Stimulated activated CD4-positive, alpha-beta T cell treated with anti-CD3 and anti-CD28 coated beads, Interleukin-2, amount 100 ng/mL, for 48 hours (primary cell): Measurements from ENCODE around the gene DCST1.

Experiments used
- DNase-seq, 2 donors: peaks; one replicate each; pipeline ENCODE4 v3.0.0-alpha.2; 2020

Gene DCST1

DNA sequence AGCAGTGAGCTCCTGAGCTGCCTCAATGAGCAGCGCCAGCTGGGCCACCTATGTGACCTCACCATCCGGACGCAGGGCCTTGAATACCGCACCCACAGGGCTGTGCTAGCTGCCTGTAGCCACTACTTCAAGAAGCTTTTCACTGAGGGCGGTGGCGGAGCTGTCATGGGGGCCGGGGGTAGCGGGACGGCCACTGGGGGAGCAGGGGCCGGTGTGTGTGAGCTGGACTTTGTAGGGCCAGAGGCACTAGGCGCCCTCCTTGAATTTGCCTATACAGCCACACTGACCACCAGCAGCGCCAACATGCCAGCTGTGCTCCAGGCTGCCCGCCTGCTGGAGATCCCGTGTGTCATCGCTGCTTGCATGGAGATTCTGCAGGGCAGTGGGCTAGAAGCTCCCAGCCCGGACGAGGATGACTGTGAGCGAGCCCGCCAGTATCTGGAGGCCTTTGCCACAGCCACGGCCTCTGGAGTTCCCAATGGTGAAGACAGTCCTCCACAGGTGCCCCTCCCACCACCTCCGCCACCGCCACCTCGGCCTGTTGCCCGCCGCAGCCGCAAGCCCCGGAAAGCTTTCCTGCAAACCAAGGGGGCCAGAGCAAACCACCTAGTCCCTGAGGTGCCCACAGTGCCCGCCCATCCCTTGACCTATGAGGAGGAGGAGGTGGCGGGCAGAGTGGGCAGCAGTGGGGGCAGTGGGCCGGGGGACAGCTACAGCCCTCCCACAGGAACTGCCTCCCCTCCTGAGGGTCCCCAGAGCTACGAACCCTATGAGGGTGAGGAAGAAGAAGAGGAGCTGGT lies 18.7 kb upstream of the DCST1 start:
- DNase-seq, result no peak

DNA sequence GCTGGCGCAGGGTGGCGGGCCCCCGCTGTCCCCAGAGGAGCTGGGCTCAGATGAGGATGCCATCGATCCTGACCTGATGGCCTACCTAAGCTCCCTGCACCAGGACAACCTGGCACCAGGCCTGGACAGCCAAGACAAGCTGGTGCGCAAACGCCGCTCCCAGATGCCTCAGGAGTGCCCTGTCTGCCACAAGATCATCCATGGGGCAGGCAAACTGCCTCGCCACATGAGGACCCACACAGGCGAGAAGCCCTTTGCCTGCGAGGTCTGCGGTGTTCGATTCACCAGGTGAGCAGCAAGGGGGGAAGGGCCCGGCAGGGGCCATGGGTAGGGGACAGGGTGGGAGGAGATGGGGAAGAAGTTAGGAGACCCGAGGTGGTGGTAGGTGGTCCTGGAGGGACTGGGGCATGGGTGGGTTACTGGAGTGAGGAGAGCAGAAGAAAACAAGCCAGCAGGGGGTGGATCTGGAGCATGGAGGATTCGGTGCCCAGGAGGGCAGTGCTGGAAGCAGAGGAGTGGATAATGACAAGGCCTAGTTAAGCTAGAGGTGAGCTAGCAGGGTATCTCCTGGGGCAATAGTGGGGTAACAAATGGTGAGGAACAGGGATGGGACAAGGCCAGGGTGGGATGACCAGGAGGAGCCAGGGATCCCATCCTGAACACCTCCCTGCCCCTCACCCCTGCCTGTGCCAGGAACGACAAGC lies 17.9 kb upstream of the DCST1 start:
- no peak for DNase-seq

DNA sequence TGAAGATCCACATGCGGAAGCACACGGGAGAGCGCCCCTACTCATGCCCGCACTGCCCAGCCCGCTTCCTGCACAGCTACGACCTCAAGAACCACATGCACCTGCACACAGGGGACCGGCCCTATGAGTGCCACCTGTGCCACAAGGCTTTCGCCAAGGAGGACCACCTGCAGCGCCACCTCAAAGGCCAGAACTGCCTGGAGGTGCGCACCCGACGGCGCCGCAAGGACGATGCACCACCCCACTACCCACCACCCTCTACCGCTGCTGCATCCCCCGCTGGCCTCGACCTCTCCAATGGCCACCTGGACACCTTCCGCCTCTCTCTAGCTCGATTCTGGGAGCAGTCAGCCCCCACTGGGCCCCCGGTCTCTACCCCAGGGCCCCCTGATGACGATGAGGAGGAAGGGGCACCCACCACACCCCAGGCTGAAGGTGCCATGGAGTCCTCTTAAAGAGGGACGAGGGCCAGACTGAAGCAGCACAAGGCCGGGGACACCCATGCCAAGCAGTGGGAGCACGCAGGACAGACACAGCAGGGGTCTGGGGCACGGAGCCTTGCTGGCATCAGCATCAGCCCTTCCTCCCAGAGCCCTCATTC lies 17.3 kb upstream of the DCST1 start:
- DNase-seq, result no peak

DNA sequence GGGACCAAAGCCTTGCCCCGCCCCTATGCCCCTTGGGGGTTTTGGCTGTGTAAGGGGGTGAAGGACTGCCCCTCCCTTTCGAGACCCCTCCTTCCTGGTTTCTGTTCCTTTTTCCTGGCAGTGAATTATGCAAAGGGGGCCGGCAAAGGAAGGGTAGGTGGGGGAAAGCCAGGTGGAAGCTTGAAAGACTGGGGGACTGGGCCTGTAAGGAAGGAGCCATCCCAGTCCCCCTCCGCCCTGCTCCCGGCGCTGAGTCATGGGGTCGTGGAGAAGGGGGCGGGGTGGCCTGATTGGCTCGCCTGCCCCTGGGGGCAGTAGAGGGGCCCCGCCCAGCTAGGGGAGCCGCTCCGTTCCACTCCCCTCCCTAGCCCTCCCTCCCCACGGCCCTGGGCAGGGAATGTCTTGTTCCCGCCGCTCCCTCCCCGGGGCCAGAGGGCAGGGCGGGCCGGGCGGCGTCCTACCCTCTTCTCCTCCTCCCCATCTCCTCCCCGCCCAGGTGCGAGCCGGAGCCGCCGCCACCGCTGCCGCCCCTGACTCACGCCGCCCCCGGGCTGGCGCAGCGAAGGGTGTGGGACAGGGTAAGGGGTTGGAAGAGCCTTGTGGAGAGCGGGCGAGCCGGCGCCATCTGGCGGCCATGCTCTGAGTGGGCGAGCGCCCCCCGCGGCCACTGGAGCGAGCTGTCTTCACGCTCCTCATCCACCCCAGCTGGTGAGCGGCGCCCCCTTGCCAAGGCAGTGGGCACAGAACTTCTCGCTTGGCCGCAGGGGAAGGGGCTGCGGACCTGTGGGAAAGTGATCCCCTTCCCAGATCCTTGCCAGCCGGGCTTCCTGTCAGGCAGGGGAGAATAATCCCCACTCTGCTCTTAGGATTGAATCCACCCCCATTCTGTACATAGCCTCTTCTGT lies 16.3 kb upstream of the DCST1 start:
- peak; percentile 87 to 92 for DNase-seq

DNA sequence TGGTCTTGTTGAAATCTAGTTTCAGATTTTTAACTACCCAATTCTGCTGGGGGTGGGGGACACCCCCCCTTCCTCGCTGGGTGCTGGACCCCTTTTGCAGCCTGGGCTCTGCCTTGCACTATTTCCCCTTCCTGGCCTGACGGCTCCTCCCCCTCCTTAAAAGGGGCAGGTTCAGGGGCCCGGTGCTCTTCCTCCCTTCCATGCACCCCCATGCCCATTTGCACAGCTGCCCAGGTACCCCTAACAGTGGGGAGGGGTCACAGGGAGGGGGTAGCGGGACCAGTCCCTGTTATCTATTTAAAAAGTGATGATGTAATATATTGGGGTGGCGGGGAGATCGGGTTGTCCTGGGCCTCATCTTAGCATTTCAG lies 15.7 kb upstream of the DCST1 start:
- no peak for DNase-seq

DNA sequence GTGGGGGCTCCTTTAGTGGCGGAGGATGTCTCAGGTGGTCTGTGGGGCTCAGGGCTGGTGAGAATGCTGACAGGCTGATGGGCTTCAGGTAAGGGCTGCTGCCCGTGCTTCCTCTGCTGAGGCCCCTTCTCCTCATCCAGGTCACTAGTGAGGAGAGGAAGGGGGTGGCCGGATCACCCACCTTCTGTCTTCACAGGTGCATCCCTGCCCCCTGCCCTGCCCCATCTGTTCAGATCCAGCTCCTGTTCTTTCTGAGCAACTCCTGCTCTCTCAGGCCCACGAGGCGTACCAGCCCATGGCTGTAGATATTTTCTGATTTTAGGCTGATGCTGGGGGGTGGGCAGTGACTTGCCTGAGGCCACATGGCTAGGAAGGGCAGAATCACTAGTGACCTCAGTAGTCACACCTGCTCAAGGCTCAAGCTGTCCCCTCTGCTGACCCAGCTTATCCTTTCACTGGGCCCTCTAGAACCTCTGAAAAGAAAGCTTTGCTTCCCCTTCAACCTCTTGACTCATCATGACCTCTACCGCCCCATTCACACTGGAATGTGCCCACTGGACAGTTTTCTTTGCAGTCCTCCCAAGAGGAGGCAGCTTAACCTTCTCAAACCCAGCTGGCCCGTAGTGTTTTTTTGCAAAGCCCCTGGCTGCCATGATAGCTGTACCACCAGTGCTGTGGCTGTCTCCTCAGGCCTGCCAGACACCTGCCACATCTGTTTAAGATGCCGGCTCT lies 14.8 kb upstream of the DCST1 start:
- no peak for DNase-seq

DNA sequence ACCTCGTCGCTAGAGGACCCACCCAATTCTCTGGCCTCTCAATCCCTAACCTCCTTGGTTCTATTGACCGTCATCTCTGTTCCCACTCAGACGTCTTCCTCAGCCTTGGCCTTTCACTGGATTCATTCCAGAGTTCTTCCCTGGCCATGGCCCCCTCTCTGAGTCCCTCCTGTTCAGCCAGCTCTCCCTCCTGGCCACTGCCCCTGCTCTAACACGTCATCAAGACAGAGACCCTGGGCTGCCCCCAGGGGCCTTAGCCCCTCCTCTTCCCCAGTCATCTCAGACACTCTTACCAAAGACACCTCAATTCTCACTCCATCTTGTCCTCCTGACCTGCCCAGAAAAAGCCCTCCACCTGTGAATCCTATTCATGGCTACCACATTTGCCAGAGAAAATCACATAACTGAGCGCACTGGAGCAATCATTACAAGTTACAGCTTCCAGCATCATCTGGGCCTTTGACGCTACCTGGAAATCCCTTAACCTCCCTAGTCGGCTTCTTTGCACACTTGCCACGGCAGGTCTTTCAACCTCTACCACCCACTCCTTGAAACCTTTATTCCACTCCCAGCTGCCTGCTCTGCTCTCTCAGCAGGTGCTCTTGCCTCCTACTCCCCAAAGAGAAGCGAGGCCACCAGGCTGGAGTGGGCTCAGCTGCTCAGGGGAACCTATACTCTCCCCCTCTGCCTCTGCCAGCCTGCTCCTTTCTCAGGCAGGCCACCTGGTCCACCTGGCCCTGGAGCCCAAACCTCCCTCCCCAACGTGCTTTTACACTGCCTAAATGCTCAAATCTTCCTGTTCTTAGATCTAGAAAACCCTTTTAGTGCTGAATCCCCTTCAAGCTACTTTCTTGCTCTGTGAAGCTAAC lies 14.0 kb upstream of the DCST1 start:
- no peak for DNase-seq

DNA sequence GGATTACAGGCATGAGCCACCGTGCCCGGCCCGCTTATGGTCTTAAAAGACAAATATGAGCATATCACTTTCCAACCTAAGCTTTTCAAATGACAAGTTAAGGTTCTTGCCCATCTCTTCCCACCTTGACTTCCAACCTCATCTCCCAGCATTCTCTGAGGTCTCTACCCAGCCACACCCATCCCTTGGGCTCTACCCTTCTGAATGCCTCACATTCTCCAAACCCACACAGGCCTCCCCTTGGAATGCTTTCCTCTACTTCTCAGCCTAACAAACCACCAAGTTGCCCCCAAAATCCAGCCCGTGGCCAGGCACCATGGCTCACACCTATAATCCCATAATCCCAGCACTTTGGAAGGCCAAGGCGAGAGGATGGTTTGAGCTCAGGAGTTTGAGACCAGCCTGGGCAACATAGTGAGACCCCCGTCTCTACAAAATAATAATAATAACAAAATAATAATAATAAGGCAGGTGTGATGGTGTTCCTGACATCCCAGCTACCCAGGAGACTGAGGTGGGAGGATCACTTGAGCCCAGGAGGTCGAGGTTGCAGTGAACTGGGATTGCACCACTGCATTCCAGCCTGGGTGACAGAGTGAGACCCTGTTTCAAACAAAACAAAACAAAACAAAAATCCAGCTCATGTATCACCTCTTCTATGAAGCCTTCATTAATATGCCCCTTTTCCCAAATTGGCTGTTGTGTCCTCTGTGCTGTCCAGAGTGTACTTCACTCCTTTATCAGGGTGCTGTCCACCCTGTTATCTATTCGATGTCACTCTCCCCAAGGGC lies 11.3 kb upstream of the DCST1 start:
- DNase-seq, result no peak

DNA sequence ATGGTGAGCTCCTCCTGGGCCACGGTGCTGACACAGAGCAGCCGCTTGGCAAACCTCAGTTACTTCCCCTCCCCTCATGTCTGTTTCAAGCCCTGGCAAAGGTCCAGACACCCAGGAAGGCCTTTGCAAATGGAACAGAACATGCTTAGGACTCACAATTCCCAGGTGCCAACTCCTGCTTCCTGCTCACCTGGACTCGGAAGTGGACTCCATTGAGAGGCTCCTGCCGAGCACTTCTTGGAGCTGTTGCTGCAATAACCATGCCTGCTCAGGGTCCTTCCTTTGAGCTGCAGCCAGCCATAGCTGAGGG lies 10.7 kb upstream of the DCST1 start:
- no peak for DNase-seq

DNA sequence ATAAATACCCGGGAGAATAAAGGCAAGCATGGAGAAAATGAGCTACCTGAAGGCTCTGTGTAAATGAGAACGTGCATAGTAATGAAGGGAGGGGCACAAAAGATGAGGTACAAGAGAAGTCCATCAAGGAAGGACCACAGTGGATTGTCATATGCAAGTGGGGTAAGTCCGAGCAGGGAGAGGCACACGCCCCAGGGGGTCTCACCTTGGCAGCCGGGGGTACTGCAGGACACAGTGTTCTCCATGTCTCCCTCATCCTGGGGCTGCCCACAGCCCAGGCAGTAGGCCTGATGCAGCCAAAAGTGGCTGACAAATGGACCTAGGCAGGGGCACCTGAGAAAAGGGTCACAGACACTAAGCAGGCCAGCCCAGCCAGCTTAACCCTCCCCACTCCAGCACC lies 10.0 kb upstream of the DCST1 start:
- no peak for DNase-seq

DNA sequence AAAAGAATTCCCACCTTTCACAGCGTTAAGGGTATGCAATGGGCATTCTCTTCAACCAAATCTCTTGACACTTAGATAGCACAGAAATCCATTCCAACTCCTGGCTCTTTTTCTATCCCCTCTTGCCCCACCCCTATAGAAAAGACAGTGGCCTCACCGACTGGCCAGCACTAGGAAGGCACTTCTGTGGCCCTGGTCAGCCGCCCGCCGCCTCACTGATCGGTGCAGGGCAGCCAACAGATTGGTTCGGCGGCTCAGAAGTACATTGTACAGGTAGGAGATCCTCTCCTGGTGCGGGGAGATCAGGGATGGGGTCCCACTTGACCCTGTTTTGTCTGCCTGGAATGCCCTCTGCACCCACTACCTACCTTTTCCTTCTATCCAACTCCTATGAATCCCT lies 9.3 kb upstream of the DCST1 start:
- DNase-seq, result no peak

DNA sequence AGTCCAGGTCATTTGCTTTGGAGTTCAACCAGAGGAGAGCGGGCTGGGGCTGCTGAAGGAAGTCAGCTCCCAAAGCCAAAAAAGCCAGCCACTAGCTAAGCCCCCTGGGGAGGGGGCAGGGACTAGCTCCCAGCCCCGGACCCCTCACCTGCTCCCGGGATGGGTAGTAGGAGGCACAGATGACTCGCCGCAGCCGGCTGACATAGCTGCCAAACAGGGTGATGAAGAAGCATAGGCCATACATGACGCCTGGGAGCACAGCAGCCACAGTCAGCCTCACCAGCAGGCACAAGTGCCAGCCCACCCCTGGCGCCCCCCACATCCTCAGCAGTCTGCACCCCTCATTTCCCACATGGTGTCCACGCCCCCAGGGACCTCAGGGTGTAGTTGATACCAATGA lies 7.5 kb upstream of the DCST1 start:
- DNase-seq, result no peak

DNA sequence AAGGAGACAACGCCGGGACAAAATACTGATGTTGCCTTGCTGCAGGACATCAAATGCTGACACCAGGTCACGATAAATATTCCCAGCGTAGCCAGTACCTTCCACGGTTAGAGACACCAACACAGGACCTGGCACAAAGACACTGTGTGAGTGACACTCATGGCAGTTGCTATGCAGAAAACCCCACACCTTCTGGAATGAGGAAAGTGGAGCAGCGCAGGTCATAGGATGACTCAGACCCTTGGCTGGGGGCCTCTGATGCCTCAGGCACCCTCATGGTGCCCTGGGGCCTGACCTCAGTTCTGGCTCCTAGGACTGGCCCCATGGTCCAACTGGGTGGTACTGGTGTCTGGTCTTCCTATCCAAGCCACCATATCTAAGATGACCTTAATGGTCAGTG lies 7.0 kb upstream of the DCST1 start:
- no peak for DNase-seq

DNA sequence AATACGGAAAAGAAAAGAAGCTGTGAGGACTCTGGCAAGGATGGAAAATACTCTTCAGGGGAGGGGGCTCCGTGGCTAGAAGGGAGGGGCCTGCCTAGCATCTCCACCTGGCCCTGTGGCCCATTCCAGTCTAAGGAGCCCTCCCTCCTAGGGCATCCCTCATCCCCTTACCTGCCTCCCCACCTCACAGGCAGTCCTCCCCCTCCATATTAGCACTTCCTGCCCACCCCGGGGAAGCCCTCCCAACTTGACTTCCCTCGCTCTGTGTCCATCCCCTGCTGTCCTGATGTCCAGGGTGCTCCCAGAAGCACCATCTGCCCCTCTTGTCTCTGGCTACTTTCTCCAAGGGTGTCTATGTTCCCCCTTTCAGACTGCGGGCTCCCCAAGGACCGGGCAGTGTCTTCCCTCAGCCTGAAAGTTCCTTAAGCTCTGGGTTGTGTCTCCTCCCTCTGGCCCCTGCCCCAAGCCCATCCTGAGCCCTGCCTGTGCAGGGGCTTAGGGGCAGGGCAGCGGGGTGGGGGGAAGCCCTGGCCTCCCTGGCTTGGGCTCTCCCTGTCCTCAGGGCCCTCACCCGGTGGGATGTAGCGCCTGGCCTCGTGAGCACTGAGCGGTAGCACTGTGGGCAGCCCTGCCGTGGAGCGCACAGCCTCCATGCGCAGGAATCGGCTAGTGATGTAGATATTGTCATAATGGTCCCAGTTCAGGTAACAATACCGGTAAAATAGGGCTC lies 3.9 kb upstream of the DCST1 start:
- DNase-seq, result no peak

DNA sequence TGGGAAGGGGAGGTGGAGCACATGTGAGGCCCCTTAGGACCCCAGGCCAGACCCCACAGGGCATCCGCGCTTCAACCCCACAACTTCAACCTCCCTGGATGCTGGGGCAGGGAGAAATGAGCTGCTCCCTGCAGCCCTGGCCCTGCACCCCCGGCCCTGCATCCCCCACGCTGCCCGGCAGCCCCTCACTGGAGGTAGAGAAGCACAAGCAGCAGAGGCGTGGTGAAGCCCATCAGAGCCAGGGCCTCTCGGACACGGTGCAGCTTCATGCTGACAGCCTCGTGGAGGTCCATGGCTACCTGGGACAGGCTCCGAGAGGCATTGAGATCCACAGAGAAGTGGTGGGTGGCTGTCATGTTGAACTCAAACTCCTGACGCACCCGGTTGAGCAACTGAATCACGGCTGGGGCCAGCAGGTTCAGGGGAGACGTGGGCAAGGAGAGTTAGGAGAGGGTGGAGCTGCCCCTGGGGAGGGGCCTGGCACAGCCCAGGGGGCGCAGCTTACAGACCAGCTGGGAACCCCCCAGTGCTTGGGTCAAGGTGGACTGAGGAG lies 3.3 kb upstream of the DCST1 start:
- no peak for DNase-seq

DNA sequence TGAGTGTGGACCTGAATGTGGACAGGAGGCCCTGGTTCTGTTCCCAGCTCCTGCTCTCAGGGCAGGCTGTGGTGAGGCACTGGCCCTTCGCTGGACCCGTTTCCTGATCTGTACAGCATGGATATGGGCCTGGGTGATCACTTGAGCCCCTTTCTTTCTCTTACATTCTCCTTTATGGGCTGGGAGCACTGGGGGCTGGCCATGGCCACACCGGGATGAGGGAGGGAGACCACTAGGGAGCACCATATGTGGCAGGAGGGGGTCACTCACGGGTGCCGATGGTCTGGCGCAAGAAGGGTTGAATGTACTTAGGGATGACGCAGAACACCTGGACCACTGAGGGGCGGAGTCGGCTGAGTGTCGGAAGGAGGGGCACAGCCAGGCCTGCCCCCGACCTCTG lies 2.7 kb upstream of the DCST1 start:
- DNase-seq, result no peak

DNA sequence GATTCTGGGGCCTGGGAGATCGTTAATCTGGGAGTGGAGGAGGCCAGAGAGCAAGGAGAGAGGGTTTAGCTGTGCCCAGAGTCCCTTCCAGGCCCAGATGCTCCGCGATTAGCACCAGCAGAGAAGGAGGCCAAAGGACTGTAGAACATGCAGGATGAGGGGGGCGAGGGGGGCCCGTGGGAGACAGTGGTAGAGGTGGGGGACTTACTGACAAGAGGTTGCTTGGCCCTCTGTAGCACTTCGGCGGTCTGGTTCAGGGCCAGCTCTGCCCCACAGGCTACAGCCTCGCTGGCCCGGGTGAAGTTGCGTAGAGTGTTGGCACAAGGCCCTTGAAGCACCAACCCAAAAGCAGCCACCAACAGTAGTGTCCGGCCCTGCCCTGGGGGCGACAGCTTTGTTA lies 738 bp upstream of the DCST1 start:
- no peak for DNase-seq

DNA sequence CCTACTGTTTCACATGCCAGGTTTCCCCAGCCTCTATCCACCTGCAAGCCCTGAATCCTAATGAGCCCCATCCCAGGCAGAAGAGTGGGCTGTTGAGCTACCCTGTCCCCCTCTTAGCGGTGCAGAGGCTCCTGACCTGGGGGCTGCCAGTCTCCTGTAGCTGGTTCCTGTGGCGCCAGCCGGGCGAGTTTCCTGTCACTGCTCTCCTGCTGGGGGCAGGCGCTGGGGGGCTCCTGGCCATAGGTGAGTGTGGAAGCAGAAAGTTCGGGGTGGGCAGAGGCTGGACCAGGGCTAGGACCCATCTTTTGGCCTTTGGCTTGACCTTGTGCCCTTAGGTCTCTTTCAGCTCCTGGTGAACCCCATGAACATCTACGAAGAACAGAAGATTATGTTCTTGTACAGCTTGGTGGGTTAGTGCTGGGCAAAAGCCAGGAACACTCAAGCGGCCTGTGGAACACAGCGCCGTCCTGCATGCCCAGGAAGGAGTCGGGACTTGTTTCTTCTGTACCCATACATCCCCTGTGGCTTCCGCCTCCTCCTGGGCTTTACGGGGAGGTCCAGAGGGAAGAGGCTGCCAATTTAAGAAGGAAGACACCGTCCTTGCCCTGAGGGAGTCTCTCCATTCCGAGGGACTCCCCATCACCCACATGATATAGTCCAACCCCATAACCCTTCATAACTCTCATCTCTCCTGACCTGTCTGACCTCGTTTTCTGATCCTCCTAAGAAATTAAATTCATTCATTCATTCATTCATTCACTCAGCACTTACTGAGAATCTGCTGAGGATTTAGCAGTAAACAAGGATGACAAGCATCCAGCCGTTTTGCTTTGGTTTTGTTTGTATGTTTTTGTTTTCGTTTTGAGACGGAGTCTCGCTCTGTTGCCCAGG lies 939 bp downstream of the DCST1 start:
- no peak for DNase-seq

DNA sequence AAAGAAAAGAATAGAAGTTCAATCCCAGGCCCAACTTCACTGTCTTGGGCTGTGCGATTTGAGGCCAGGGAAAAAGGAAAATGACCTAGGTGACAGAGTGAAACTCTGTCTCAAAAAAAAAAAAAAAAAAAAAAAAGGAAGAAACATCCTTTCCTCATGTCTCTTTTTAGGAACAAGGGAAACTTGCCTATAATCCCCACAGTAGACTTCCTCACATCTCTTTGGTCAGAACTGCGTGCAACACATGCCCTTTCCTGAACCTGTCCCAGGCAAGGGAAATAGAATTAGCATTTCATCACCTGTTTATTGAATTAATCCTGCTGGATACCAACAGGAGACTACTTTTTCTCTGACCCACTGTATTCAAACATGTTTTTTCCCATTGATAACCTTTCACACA lies 2.3 kb downstream of the DCST1 start:
- DNase-seq, result no peak
